SKM-1 treated with dmso at 0.1 percent for 144 hours (cell line): ENCODE results near the gene EVA1B.

Experiments used
- DNase-seq: peaks from one replicate; lab custom pipeline; 2025; ENCODE audit not compliant: unreplicated experiment; lab: John Stamatoyannopoulos, UW

The EVA1B gene

DNA sequence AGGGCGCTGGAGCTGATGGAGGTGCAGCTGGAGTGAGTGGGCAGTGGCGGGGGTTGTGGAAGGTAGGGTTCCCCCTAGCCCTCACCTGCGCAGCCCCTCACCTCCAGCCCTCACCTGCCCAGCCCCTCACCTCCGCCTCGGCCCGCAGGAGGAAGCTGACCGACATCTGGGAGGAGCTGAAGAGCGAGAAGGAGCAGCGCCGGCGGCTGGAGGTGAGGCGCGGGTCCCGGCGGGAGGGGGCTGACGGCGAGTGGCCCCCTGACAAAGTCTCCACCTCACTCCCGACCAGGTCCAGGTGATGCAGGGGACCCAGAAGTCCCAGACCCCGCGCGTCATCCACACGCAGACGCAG, 2.7 kb downstream of the EVA1B start:
- no peak for DNase-seq

DNA sequence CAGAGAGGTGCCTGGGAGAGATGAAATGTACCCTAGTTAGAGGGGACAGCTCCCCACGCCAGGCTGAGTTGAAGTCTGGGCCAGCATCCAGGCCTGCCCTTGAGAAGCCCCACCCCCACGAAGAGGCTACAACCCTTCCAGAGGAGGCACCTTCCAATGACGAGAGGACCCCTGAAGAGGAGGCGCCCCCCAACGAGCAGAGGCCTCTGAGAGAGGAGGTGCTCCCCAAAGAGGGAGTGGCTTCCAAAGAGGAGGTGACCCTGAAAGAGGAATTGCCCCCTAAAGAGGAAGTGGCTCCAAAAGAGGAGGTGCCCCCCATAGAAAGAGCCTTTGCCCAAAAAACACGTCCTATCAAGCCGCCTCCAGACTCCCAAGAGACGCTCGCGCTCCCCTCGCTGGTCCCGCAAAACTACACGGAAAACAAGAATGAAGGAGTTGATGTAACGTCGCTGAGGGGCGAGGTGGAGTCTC, 3.1 kb downstream of the EVA1B start:
- no peak for DNase-seq

DNA sequence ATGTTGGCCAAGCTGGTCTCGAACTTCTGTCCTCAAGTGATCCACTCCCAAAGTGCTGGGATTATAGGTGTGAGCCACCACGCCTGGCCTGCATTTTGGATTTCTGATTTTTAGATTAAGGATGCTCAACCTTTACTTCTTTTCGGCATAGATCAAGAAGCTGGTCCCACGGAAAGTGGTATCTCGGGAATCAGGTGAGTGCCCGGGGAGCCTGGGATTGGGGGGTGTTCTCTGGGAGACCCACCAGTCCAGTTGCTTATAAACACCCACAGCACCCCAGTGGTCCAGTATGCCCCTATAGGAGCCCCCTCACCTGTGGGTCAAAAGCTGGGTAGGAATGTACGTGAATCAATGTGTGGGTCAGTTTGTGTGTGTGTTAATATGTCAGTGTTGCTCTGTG, 14.0 kb downstream of the EVA1B start:
- DNase-seq: no peak

DNA sequence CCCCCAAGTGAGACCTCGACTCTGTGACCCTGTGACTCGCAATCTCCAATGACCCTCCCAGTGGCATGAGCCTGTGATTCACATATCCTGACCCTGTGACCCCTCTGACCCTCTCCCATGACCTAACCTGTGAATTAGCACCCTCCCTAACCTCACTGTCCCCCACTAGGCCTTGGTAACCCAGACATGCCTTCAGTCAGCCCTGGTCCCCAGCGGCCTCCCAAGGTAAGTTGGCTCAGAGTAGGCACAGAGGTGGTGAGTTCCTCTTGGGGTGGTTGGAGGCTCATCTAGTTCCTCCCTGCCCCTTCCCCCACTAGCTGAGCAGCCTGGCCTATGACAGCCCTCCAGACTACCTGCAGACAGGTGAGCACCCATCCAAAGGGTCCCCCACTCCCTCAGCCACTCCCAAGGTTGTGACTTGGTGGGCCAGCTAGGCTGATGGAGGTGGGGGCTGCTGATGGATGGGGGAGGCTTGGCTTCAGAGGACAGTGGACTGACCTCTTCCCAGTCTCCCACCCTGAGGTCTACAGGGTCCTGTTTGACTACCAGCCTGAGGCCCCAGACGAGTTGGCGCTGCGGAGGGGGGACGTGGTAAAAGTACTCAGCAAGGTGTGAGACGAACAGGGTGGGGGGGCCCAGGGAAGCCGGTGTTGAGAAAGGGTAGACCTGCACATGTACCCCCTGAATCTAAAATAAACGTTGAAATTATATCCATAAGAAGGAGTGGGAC, 15.7 kb downstream of the EVA1B start:
- no peak for DNase-seq

DNA sequence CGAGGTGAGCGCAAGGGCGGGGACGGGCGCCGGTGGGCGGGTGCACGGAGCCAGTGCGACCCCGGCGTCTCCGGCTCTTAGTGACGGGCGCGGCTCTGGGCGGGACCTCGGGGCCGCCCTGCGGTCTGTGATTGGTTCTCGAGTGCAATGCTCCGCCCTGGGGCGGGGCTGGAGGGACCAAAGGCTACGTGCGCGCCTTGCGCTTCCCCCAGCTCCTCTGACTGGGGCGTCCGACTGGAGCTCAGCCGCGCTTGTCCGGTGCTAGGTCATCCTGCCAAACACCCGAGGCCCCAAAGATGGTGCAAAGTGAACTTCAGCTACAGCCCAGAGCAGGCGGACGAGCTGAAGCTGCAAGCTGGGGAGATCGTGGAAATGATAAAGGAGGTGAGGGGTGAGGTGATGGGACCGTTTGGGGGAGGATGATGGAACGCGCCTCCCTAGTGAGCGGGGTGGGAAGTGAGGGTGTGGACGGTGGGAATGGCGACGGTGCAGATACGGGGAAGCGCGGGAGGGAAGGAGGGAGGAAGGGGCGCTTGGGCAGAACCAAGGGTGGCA, 16.5 kb downstream of the EVA1B start:
- DNase-seq: peak; percentile 36

DNA sequence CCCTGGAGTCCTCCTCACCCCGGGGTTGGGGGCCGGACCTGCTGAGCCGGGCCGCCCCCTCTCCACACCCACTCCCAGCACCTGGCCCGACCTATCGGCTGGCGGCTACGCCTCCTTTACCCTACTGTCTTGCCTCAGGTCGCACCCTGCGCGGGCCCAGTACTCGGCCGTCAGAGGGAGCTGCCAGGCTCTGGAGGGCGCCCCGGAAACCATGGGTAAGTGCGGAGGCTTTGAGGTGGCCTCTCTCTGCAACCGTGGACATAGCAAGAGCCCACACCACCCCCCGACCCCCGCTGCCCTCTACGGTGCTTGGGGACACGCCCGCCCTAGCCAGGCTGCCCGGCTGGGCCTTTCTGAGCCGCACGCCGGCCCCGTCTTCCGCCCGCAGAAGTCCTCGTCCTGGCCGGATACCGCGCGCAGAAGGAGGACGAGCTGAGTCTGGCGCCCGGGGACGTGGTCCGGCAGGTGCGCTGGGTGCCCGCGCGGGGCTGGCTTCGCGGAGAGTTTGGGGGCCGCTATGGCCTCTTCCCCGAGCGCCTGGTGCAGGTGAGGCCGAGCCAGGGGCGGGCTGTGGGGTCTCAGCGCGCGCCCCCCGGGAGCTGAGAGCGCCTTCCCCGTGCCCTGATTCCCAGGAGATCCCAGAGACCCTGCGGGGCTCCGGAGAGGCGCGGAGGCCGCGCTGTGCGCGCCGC, 17.1 kb downstream of the EVA1B start, which contains the start of gene SH3D21:
Gene SH3D21 (plus strand): TSS at position 159 of the 692 bp plus-strand sequence. CDS start 53 bp downstream, at position 212.
- no peak for DNase-seq

DNA sequence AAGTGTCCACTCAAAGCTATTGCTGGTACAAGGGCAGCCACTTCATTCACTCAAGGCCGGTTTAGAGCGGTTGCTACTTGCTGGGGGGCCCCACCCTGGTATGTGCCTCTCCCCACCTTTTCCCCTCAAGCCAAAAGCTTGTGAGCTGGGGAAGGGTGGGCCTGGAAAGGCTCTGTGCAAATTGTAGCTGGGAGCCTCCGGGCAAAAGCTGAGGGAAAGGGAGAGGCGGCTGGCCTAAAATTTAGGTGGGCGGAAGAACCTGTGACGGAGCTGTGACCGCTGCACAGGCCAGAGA, 17.6 kb downstream of the EVA1B start:
- DNase-seq: no peak

DNA sequence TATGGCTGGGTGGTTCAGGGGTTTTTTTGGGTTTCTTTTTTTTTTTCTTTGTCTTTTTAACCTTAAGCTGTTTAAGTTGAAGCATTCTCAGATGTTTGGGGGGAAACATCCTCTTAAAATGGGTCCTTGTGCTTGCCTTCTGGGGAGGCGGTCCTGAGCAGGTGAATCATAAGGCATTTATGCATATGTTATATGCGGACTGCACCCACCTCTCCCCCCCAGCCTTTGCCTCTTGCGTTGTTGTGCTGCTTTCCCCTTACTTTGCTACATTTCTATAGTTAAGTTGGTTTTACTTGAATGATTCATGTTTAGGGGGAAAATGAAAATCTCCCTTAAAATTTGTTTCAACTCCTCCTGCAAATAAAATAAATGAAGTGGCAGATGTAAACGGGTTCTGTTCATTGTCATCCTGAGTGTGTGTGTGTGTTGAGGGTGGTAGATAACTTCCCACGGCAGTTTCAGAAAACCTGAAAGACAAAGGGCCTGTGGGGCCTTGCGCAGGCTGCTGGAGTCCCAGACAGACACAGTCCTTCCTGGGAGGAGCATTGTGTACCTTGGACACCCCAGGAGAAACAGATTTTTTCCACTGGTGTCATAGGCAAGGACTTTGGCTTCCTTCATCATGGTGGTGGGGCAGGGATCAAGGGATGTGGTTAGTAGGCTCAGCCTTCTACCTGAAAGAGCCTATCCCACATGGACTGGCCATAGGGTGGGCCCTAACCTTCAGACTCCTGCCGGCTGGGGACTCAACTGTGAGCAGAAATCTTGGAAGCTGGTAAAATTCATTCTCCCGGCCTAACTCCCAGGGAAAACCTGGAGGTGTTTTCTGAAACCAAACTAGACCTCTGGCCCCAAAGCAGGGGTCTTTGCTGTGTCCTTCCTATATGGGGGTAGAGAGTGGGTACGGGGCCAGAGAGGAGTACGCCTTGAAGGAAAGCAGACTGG, 18.2 kb downstream of the EVA1B start:
- DNase-seq: no peak

DNA sequence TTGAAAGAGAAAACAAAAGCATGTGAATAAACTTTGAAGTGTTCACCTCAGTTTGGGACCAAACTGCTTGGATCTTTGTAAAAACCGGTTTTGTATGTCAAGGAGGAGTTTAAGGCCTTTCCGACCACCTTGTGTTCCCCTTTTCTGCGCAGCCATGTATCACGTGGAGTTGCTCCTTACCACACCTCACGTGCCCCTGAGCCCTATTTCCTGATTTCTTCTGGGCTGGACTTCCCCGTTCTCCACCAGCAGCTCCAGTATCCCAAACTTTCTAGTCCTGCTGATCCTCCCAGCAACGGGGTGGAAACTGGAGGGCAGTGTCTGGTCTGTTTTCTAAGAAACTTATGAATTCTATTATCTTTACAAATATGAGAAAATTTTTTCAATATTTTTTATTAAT, 18.9 kb downstream of the EVA1B start:
- DNase-seq: no peak

DNA sequence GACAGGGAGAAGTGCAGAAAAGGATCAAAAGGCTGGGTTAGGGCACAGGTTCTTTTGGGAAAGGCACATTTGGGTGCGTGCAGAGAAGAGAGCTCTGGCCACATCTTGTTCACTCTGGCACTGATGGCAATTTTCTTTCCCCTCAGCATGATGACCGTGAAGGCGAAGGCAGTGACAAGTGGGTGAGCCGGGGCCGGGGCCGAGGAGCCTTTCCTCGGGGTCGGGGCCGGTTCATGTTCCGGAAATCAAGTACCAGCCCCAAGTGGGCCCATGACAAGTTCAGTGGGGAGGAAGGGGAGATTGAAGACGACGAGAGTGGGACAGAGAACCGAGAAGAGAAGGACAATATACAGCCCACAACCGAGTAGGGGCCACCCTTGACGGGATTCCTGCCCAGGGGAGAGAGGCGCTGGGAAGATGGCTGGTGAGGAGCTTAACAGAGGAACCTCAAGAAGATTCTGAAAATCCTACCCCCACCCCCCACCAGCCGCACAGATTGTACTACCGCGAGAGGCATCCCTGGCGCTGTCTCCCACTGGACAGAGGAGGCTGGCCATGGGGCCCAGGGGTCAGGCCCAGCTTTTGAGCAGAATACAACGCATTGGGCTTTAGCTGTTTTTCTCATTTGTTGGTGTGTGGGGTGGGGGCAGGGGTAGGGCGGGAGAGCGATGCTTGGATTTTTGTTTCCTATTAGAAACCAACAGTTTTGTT, 19.6 kb downstream of the EVA1B start:
- DNase-seq: no peak

DNA sequence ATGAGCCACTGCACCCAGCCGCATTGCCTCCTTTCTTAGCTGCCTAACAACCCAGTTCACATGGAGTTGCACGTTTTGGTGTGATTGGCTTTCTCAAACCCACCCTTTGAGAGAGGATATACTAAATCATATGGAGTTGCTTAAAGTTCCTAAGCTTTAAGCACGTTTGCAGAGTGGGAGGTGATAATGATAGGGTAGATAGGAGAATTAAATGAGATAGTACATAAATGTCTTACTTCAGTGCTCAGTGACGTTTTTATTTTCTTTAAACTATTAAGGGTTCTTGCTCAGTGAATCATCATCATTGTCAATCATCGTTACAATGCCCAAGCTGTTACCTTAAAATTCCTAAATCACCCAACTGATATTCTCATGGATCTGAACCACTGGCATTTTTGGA, 20.2 kb downstream of the EVA1B start:
- no peak for DNase-seq

DNA sequence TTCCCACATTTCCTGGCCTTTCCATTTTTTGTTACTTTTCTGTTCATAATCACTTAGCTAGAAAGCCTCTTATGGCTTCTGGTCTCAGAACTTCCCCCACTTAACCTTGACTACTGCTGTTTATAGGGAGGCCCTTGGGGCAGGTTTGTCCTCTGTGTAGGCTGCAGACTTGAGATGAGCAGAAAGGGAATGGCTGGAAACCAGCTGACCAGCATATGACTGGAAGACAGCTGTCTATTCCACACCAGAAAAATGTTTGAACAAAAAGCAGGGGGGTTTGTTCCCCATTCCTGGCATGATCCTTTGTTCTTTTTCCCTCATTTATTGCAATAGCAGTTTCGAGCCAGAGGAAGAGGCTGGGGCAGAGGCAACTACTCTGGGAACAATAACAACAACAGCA, 22.2 kb downstream of the EVA1B start:
- no peak for DNase-seq

DNA sequence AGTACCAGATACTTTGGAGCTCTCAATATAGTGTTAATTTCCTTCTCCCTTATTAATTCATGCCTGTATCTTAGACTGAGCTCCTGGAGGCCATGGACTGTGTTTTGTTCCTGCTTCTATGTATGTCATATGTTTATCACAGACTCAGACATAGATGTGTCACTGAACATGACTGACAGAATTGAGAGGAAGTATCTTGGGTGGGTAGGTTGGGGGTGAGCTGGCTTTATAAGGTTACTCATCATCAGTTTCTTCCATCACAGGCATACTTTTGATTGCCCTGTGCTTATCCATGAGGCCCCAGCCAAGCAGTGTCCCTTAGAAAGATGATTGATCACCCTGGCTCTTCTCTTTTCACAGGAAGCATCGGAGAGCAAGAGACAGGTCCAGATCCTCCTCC, 22.9 kb downstream of the EVA1B start:
- DNase-seq: no peak

DNA sequence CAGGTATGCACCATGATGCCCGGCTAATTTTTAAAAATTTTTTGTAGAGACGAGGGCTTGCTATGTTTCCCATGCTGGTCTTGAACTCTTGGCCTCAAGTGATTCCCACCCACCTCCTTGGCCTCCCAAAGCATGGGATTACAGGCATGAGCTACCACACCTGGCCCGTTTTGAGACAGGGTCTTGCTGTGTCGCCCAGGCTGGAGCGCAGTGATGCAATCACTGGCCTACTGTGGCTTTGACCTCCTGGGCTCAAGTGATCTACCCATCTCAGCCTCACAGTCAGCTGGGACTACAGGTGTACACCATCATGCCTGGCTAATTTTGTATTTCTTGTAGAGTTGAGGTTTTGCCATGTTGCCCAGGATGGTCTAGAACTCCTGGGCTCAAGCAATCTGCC, 24.8 kb downstream of the EVA1B start:
- DNase-seq: no peak

DNA sequence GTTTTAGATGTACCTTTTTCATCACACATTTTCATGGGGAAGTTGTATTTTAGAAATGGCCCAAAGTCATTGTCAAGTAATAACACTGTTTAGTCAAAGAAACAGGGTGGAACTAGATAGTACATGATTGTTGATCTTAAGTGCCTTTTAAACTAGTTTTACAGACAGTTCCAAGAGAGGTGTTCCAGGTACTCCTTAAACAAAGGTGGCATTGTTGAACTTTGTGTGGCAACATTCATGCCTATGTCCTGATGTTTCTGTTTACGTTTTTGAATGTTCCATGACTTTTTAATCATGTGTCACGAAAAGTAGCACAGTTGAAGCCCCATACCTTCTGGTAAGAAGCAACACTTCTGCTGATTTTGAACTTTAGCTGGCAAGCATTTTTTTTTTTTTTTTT, 26.4 kb downstream of the EVA1B start:
- no peak for DNase-seq

DNA sequence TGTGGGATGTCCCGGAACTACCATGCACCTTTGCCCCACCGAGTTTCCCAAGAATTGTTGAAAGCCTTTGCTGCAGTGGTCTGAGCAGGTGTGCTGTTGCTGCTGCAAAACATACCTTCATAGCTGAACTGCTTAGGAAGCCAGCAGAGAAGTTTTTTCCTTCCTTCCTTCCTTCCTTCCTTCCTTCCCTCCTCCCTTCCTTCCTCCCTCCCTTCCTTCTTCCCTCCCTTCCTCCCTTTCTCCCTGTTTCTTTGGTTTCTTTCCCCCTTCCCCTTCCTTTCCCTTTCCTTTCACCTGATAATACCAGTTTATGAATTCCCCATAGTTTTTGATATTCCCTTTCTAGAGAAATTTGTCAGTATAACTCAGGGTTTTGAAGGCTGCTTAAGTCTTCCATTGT, 28.1 kb downstream of the EVA1B start:
- DNase-seq: no peak

DNA sequence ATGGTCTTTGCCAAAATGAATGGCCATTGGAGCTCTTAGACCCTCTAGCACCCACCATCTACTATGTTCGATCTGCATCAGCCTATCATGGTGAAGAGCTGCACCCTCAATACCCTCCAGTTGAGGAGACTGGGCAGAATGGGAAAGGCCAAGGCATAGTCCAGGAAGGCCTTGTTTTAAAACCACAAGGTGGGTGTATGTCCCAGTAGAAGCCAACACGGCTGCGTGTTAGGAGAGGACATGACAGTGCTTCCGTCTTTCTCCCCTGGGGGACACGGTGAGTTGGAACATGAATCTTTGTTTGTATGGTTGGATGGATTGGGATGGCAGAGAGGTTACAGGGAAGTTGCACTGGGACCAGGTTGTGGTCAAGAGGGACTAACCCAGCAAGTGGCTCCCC, 35.9 kb downstream of the EVA1B start:
- DNase-seq: no peak

DNA sequence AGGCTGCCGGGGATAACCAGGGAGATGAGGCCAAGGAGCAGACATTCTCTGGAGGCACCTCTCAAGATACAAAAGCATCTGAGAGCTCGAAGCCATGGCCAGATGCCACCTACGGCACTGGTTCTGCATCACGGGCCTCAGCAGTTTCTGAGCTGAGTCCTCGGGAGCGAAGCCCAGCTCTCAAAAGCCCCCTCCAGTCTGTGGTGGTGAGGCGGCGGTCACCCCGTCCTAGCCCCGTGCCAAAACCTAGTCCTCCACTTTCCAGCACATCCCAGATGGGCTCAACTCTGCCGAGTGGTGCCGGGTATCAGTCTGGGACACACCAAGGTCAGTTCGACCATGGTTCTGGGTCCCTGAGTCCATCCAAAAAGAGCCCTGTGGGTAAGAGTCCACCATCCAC, 36.6 kb downstream of the EVA1B start:
- no peak for DNase-seq

DNA sequence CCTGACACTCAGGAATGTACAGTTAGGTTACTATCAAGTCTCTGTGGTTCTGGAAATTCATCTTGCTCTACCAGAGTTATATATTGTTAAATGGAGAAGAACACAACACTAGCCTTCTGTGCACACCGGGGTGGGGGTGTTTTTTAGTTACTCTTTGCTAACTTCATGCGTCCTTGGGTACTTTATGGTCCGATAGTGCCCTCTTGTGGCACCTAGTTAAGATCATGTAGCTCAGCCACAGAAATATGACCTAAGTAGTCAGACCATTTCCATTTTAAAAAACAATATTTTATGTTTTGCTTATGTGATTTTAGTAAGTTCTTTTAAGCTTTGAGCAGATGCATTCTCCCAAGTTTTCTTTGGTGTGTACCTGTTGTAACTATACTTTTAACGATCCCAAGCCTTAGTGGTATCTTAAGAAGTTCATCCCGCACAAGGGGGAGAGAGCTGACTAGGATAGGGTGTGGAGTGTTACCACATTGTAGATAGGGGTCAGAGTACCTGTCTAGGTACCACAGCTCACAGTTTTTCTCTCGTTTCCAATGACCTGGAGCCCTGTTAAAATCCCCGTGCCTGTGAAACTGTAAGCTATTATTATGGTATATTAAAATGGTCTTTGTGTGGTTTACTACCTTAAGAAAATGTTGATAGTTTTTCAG, 37.9 kb downstream of the EVA1B start:
- peak; percentile 70 for DNase-seq

DNA sequence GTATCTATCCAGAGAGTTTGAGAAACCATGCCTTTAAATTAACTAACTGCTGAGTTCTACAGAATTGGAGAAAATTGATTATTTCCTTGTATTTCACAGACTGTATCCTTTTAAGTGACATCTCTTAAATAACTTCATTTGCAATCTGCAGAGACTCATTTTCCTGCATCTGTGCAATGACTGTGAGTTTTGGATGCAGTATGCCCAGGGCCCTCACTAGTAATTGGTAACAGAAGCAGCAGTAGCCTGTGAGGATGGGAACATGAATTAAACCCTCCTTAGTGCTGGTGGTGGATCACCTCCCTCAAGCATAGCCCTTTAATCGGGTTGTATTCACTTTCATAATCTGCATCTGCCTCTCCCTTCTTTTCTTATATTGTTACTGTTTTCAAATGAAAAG, 38.9 kb downstream of the EVA1B start:
- DNase-seq: no peak
